CD4-positive, alpha-beta T cell (primary cell): ENCODE data around the gene TUBAL3. TPM values are rescaled to one million over a fixed set of nuclear protein-coding genes. Genes with fewer than 3 reads are reported as not detected.

Experiments
- ATAC-seq: fragments of 200-7000 bp; cut with Tn5 transposase; one replicate; pipeline ENCODE4 v1.10.0; 2022; ENCODE audit warnings: mild to moderate bottlenecking; ENCODE audit not compliant: poor library complexity
- CTCF ChIA-PET: fragments of 350-600 bp; sonication (Branson Sonifier 250); formaldehyde crosslinking; loops from one replicate; lab custom pipeline; 2021; ENCODE audit warnings: antibody characterized with exemption, inconsistent platforms; lab: Charles Lee
- POLR2A ChIA-PET: fragments of 350-600 bp; sonication (Branson Sonifier 250); formaldehyde crosslinking; loops from one replicate; lab custom pipeline; 2021; ENCODE audit warnings: antibody characterized with exemption, inconsistent platforms; lab: Charles Lee
- DNase-seq, 14 experiments: peaks; one replicate each; pipeline ENCODE4 v3.0.0-alpha.2; 2013 to 2020; ENCODE audit warnings: mixed read lengths in 2 of 14
- H3K27ac ChIP-seq, 2 donors: one replicate each; pipeline versions ENCODE4 v1.5.1 to v1.7.0; 2013; ENCODE audit warnings: low read length in 2 of 2, low read depth in 1 of 2, mild to moderate bottlenecking in 1 of 2
- H3K27me3 ChIP-seq, 2 experiments: 1 replicate in 1 of 2; 2 replicates in 1 of 2; pipeline versions ENCODE4 v1.6.1 to v1.7.0; 2013; ENCODE audit warnings: low read length in 2 of 2, control low read depth in 1 of 2, mild to moderate bottlenecking in 1 of 2, moderate library complexity in 1 of 2; ENCODE audit not compliant: insufficient read depth in 2 of 2, control insufficient read depth in 1 of 2
- H3K36me3 ChIP-seq: one replicate; pipeline ENCODE4 v1.6.1; 2013; ENCODE audit warnings: low read length, control low read depth; ENCODE audit not compliant: insufficient read depth
- H3K4me1 ChIP-seq: one replicate; pipeline ENCODE4 v1.6.1; 2013; ENCODE audit warnings: low read length, control low read depth; ENCODE audit not compliant: insufficient read depth
- H3K4me3 ChIP-seq: one replicate; pipeline ENCODE4 v1.5.1; 2013; ENCODE audit warnings: mild to moderate bottlenecking, low read length, moderate library complexity
- H3K9me3 ChIP-seq, 2 experiments: 1 replicate in 1 of 2; 2 replicates in 1 of 2; pipeline versions ENCODE4 v1.6.1 to v1.7.0; 2013; ENCODE audit warnings: low read length in 2 of 2, mild to moderate bottlenecking in 2 of 2, control low read depth in 1 of 2, moderate library complexity in 1 of 2; ENCODE audit not compliant: control insufficient read depth in 1 of 2, insufficient read depth in 1 of 2
- H3K27ac Mint-ChIP-seq: one replicate; pipeline ENCODE4 v1.8.0; 2020; ENCODE audit warnings: mixed read lengths
- H3K27me3 Mint-ChIP-seq: one replicate; pipeline ENCODE4 v1.8.0; 2021; ENCODE audit warnings: mixed read lengths
- H3K36me3 Mint-ChIP-seq: one replicate; pipeline ENCODE4 v1.8.0; 2021; ENCODE audit warnings: low read depth, mixed read lengths
- H3K4me1 Mint-ChIP-seq: one replicate; pipeline ENCODE4 v1.8.0; 2021; ENCODE audit warnings: low read depth, mixed read lengths
- H3K4me3 Mint-ChIP-seq: one replicate; pipeline ENCODE4 v1.8.0; 2020; ENCODE audit warnings: mild to moderate bottlenecking, mixed read lengths
- H3K9me3 Mint-ChIP-seq: one replicate; pipeline ENCODE4 v1.8.0; 2020; ENCODE audit warnings: mixed read lengths
- CTCF ChIP-seq: fragments of 200-600 bp; IDR thresholded peaks from one replicate; pipeline ENCODE4 v1.8.0; 2022; ENCODE audit warnings: antibody characterized with exemption, mild to moderate bottlenecking
- intact Hi-C, 2 experiments: fragments of 100-400 bp; cut with DNase I in 1 of 2; cut with micrococcal nuclease in 1 of 2; formaldehyde crosslinking; loops; one replicate each; pipeline versions ENCODE4 v1.15.1 to v1.9.0; 2023 to 2025; cut with DNase I, micrococcal nuclease
- polyA plus RNA-seq, 2 donors: library from polyadenylated mRNA; unstranded; fragments of 120-200 nt; gene quantifications; one replicate each; pipeline ENCODE4 v1.2.1, GENCODE V29; 2013
- total RNA-seq, 174 experiments: library from RNA in 2 of 174; stranded (reverse) in 2 of 174; gene quantifications; one replicate each; pipeline ENCODE4 v1.2.3 and lab custom pipeline; 2021 to 2026

TUBAL3 gene
- total RNA-seq (not detected), total RNA-seq (lab: John Stamatoyannopoulos, UW) (0 to 0.42 (median 0) reads per million in 172 experiments)
- not detected for polyA plus RNA-seq (2013, experiment 1 of 2)
- polyA plus RNA-seq (2013, experiment 2 of 2) = not detected

GRCh38 chr10:5404208-5405041 is at the start of gene TUBAL3:
Gene TUBAL3, minus strand, starts transcription at chr10:5404828. Its CDS starts 36 bp downstream, at chr10:5404792.
- no peak within 1 kb of the TSS for H3K4me3 ChIP-seq
- no peak within 1 kb of the TSS for H3K27ac ChIP-seq
- Mint-ChIP-seq H3K9me3 (no peaks in the 10 kb centered on the region), H3K4me3 (no peak within 1 kb of the TSS), H3K4me1 (no peaks in the 10 kb centered on the region), H3K27ac (no peak within 1 kb of the TSS), H3K36me3 (no peaks in the 10 kb centered on the region), H3K27me3 (peaks cover 10% of the 10 kb centered on the region)
- intact Hi-C loops = no loop called here
- no peaks in the 10 kb centered on the region for H3K9me3 ChIP-seq
- DNase-seq (no peak), ATAC-seq (no peak)
- CTCF ChIA-PET = no interaction called here
- POLR2A ChIA-PET = no interaction called here
- TF ChIP-seq CTCF = no peak
- H3K27me3 ChIP-seq = no peaks in the 10 kb centered on the region
- no peaks in the 10 kb centered on the region for H3K36me3 ChIP-seq
- H3K4me1 ChIP-seq = no peaks in the 10 kb centered on the region

GRCh38 chr10:5453749-5454489 is 49.3 kb upstream of the TUBAL3 start:
- no peak for ATAC-seq
- intact Hi-C loops = no loop called here
- no peaks in the 10 kb centered on the region for H3K27me3 Mint-ChIP-seq
- H3K4me3 Mint-ChIP-seq = no peak overlapping the region
- DNase-seq = no peak
- POLR2A ChIA-PET = interaction anchor here (1.2 to 1.3 kb wide), 2 partner anchors 10 to 437 kb away, joined by 3 read pairs; partner anchors contain the start of gene FBH1
- Histone ChIP-seq H3K4me1 (no peaks in the 10 kb centered on the region), H3K9me3 (no peaks in the 10 kb centered on the region), H3K36me3 (peaks cover 28% of the 10 kb centered on the region), H3K27ac (no peak overlapping the region), H3K4me3 (no peak overlapping the region), H3K27me3 (no peaks in the 10 kb centered on the region)
- CTCF ChIA-PET = no interaction called here
- peaks cover 17% of the 10 kb centered on the region for H3K4me1 Mint-ChIP-seq
- no peaks in the 10 kb centered on the region for H3K9me3 Mint-ChIP-seq
- H3K27ac Mint-ChIP-seq = no peak overlapping the region
- no peak for TF ChIP-seq CTCF
- peaks cover 63% of the 10 kb centered on the region for H3K36me3 Mint-ChIP-seq

GRCh38 chr10:5450605-5451384 is 46.2 kb upstream of the TUBAL3 start:
- ChIA-PET CTCF (no interaction called here), POLR2A (no interaction called here)
- Histone ChIP-seq H3K4me3 (no peak overlapping the region), H3K27ac (no peak overlapping the region), H3K36me3 (peaks cover 22% of the 10 kb centered on the region), H3K9me3 (no peaks in the 10 kb centered on the region), H3K4me1 (peaks cover 6% of the 10 kb centered on the region), H3K27me3 (no peaks in the 10 kb centered on the region)
- DNase-seq (no peak), ATAC-seq (no peak)
- H3K27me3 Mint-ChIP-seq = no peaks in the 10 kb centered on the region
- H3K4me1 Mint-ChIP-seq = peaks cover 35% of the 10 kb centered on the region
- H3K36me3 Mint-ChIP-seq = peaks cover 48% of the 10 kb centered on the region
- intact Hi-C loops = no loop called here
- H3K4me3 Mint-ChIP-seq = no peak overlapping the region
- TF ChIP-seq CTCF = no peak
- H3K9me3 Mint-ChIP-seq = no peaks in the 10 kb centered on the region
- H3K27ac Mint-ChIP-seq = no peak overlapping the region
